ENCODE measurements around the gene RABGAP1.

- no peak for TF ChIP-seq CTCF (IDR thresholded peaks at IDR 0.05)
- no peak for TF ChIP-seq EP300 (IDR thresholded peaks at IDR 0.05)
- no peak for TF ChIP-seq POLR2A (IDR thresholded peaks at IDR 0.05)
These were observed 156.7 kb downstream of the RABGAP1 start for GRCh38 chr9:123097430-123098095.

All from tibial nerve (tissue), 4 donors.